ENCODE results near the gene MYEOV.

MYEOV gene

GRCh38 chr11:69317401-69318092, 23.6 kb downstream of the MYEOV start:
- no peak for DNase-seq (ENCODE audit: low read depth)

DNA sequence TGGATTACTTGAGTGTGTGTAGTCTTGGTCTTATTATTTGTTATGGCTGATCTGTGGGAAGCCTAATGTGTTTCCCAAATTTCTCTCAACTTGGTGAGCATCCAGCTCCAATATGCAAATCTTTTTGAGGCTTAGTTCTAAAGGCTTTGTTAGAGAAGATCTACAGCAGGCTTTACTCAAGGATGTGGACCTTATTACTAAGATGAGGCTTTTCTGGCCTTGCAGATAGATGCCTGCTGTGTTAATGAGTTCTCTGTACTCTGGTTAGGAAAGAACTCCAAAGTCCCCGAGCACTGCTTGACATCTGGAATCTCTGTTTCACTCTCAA, 24.1 kb downstream of the MYEOV start:
- no peak for DNase-seq (ENCODE audit: low read depth)

- no peak for DNase-seq (ENCODE audit: low read depth)
Observed at GRCh38 chr11:69319255-69320106, 25.5 kb downstream of the MYEOV start.

- no peak for DNase-seq (ENCODE audit: low read depth)
Observed at GRCh38 chr11:69320326-69320725, 26.4 kb downstream of the MYEOV start.

DNA sequence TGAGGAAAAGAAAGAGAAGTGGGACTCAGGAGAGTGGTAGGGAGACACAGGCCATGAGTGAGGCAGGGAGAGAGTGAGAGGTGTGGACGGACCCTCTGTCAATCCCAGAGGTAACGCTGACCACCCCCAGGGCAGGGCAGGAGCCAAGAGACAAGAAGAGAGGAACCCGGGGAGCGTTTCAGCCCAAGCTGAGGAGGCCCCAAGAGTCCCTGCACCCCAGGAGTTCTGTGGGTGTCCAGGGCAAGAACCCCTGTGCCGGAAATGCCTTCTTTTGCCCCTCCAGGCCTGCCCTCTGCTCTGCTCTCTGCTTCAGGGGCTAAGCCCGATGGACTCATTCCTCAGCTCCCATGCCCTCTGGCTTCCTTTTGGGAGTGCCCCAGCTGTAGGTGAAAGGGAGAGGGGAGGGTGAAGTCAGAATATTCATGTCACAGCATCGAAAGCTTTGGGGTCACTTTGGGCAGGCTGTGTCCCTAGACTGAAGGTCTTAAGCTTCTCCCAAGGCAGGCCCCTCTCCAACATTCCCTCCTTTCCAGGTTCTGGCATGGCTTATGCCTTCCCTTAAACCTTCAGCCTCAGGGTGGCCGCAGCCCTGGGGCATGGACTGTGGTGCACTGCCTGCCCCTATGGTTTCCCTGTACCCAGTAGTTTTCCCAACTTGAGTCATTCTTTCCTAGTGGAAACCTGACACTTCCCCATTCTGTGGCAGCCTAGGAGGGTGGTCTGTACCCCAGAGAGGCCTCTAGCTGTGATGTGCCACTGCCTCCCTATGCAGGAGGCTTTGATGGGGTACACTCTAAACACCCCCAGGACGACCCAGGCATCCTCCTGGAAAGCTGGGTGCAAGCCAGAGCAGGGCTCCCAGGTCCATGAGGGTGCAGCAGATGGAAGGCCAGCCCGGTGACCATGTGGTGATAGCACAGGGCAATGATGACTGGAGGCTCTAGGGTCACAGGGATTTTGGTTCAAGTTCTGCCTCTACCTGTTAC, 27.1 kb downstream of the MYEOV start:
- no peak for DNase-seq (ENCODE audit: low read depth)

GRCh38 chr11:69321877-69322361, 28.0 kb downstream of the MYEOV start:
- peak; percentile 59 for DNase-seq (ENCODE audit: low read depth)

GRCh38 chr11:69325446-69325845, 31.5 kb downstream of the MYEOV start:
- no peak for DNase-seq (ENCODE audit: low read depth)

DNA sequence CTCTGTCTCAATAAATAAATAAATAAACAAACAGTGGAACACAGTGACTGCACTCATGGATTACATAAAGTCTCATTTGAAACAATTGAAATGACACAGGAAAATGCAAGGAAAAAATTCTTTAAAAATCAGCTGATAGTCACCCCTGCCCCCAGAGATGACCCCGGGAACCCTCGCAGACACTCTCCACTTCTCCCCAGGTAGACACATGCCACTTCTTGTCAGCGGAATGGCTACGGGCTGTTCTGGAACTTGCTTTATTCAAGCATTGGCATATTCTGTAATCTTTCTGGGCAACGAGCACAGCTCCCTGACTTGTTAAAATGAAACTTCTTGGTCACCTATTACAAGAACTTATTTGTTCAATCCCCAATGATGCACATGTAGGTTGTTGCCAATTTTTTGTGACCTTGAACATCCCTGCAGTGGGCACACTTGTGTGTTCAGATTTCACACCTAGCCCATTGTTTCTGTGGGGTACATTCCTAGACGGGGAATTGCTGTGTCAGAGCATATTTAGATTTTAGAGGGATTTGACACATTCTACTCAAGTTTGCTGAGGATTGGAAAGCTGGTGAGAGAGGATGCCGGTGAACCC, 32.8 kb downstream of the MYEOV start:
- no peak for DNase-seq (ENCODE audit: low read depth)

DNA sequence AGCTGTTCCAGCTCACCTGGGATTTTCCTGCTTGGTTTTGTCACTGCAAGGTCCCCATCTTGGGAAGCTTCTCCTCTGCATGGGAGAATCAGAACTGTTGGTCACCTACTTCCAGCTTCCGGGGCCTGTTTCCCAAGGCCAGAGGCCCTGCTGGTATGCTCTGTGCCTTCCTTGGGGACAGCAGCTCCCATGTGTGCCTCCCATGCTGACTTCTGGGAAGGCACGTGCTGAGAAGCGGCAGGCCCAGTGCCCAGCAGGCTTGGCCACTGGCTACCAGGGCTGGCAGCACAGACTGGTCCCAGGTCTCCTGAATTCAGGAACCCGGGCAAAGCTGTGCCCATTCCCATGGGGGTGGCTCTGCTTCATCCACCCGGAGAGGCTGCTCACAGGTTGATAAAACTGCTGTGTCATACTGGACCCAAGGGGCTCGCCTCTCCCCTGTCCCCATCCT, 33.8 kb downstream of the MYEOV start:
- DNase-seq (ENCODE audit: low read depth) = no peak

GRCh38 chr11:69328231-69328630, 34.3 kb downstream of the MYEOV start:
- no peak for DNase-seq (ENCODE audit: low read depth)

- no peak for DNase-seq (ENCODE audit: low read depth)
Observed at GRCh38 chr11:69329581-69329980, 35.6 kb downstream of the MYEOV start.

- DNase-seq (ENCODE audit: low read depth) = no peak
Observed at GRCh38 chr11:69330330-69330729, 36.4 kb downstream of the MYEOV start.

GRCh38 chr11:69333149-69333710, 39.3 kb downstream of the MYEOV start:
- DNase-seq (ENCODE audit: low read depth) = no peak

DNA sequence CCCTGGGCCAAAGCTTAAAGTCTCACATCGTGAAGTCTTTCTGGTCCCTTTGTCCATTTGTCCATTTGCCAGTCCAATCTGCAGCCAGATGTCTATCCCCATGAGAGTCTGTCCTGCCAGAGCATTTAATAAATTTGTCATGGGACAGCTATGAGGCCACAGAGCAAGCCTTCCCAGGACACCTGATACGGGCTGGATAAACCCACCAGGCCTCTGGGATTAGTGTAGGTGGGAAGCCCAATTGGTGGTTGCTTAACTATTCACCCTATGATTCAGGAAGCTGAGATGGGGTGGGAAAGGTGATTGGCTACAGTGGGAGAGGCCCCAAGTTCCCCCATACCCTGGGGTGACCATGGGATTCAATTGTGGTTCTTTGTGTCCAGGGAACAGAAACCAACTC, 39.9 kb downstream of the MYEOV start:
- DNase-seq (ENCODE audit: low read depth) = no peak

DNA sequence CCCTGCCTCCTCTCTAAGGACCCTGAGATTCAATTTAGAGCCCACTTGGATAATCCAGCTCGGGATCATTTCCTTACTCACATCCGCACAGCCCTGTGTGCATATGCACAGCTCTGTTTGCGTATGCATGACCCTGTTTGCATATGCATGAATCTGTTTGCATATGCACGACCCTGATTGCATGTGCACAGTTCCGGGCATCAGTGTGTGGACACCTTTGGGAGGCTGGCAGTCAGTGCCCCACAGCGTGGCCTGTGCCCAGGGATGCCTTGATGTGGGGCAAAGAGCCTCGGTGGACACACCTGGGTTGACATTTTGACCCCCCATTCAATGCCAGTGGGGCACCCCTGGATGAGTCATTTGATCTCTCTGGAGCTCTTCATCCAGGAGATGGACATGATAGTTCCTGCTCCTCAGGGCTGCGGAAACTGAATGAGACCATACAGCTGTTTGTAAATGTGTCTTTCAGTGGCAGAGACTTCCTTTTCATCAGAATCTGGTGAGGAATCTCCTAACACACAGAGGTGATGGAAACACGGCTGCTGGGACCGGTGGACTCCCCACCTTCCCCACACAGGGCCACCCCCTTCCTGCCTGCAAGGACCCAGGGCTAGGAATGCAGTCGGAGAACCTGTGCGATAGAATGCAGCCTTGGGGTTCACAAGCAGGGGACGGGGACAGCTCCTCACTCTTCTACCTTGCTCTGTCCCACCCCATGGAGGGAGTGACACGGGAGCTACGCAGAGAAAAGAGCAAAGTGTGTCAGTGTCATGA, 41.2 kb downstream of the MYEOV start:
- DNase-seq (ENCODE audit: low read depth) = no peak

- no peak for DNase-seq (ENCODE audit: low read depth)
Observed at GRCh38 chr11:69335781-69336405, 41.9 kb downstream of the MYEOV start.

DNA sequence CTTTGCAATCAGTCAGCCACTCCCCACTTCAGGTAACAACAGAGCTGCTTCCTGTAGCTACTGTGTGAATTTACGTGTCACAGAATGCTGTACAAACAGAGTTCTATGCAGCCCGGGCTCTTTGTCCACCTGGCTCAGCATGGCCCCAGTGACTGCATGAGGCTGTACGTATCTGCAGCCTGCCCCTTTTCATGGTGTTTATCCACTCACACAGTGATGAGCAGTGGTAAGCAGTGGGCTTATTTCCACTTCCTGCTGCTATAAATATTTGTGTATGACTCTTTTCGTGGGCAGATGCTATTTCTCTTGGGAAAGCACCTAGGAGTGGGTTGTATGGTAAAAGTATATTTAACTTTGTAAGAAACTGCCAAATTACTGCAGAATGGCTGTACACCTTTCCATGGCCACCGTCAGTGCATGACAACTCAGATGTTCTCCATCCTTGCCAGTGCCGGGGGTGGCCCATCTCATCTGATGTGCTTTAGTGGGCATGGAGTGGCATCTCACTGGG, 43.3 kb downstream of the MYEOV start:
- DNase-seq (ENCODE audit: low read depth) = peak; percentile 53

- no peak for DNase-seq (ENCODE audit: low read depth)
Observed at GRCh38 chr11:69339041-69339733, 45.2 kb downstream of the MYEOV start.

DNA sequence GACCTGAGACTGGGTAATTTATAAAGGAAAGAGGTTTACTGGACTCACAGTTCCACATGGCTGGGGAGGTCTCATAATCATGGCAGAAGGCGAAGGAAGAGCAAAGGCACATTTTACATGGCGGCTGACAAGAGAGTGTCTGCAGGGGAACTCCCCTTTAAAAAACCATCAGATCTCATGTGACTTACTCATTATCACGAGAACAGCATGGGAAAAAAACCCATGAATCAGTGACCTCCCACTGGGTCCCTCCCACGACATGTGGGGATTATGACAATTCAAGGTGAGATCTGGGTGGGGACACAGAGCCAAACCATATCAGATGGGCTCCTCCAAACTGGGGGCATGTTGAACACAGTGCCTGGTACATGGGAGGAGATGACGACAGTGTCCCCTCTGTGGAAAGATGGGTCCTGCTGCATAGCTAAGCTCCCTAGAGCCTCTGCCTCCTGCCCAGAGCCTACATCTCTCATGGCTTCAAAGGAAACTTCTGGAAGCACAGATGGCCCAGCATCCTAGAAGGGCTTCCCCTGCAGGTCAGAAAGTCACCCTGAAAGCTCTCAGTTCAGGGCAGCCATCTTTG, 46.1 kb downstream of the MYEOV start:
- no peak for DNase-seq (ENCODE audit: low read depth)

Data from amniotic epithelial cell (primary cell).